Activated naive CD4-positive, alpha-beta T cell treated with anti-CD3 and anti-CD28 coated beads, Interleukin-2, amount 10 ng/mL, durations not matched to agents 7 days and 5 days (primary cell): ENCODE results near the gene TCF20.

Experiments
- CTCF ChIA-PET: fragments of 350-600 bp; sonication (Branson Sonifier 250); formaldehyde crosslinking; loops from one replicate; lab custom pipeline; 2021; ENCODE audit warnings: antibody characterized with exemption; lab: Charles Lee
- DNase-seq: peaks from one replicate; pipeline ENCODE4 v3.0.0-alpha.2; 2020
- H3K27ac Mint-ChIP-seq: one replicate; pipeline ENCODE4 v1.8.0; 2021; ENCODE audit warnings: mild to moderate bottlenecking, moderate library complexity, mixed read lengths
- H3K27me3 Mint-ChIP-seq: one replicate; pipeline ENCODE4 v1.8.0; 2021; ENCODE audit warnings: mild to moderate bottlenecking, mixed read lengths
- H3K36me3 Mint-ChIP-seq: one replicate; pipeline ENCODE4 v1.8.0; 2021; ENCODE audit warnings: mixed read lengths
- H3K4me1 Mint-ChIP-seq: one replicate; pipeline ENCODE4 v1.8.0; 2021; ENCODE audit warnings: mixed read lengths
- H3K4me3 Mint-ChIP-seq: one replicate; pipeline ENCODE4 v1.8.0; 2021; ENCODE audit warnings: mild to moderate bottlenecking, moderate library complexity, mixed read lengths
- H3K9me3 Mint-ChIP-seq: one replicate; pipeline ENCODE4 v1.8.0; 2021; ENCODE audit warnings: mixed read lengths

Gene TCF20

GRCh38 chr22:42307806-42308563 is 37.5 kb upstream of the TCF20 start:
- peaks cover 38% of the 10 kb centered on the region for H3K27me3 Mint-ChIP-seq
- no peaks in the 10 kb centered on the region for H3K9me3 Mint-ChIP-seq
- H3K27ac Mint-ChIP-seq: no peak overlapping the region
- H3K36me3 Mint-ChIP-seq: no peaks in the 10 kb centered on the region
- H3K4me1 Mint-ChIP-seq: peaks cover 41% of the 10 kb centered on the region
- CTCF ChIA-PET: no interaction called here
- no peak for DNase-seq
- H3K4me3 Mint-ChIP-seq: no peak overlapping the region

GRCh38 chr22:42306010-42306409 is 35.6 kb upstream of the TCF20 start:
- H3K9me3 Mint-ChIP-seq: no peaks in the 10 kb centered on the region
- CTCF ChIA-PET: no interaction called here
- no peaks in the 10 kb centered on the region for H3K36me3 Mint-ChIP-seq
- peaks cover 45% of the 10 kb centered on the region for H3K4me1 Mint-ChIP-seq
- H3K27me3 Mint-ChIP-seq: peaks cover 38% of the 10 kb centered on the region
- no peak for DNase-seq
- H3K27ac Mint-ChIP-seq: no peak overlapping the region
- no peak overlapping the region for H3K4me3 Mint-ChIP-seq

GRCh38 chr22:42304324-42304790 is 33.9 kb upstream of the TCF20 start:
- H3K27ac Mint-ChIP-seq: no peak overlapping the region
- H3K4me3 Mint-ChIP-seq: no peak overlapping the region
- DNase-seq: no peak
- CTCF ChIA-PET: interaction anchor here (0.6 to 1.8 kb wide), 2 partner anchors 8 to 141 kb away, joined by 3 to 5 read pairs; no protein-coding TSS in a partner anchor
- no peaks in the 10 kb centered on the region for H3K36me3 Mint-ChIP-seq
- H3K9me3 Mint-ChIP-seq: no peaks in the 10 kb centered on the region
- peaks cover 38% of the 10 kb centered on the region for H3K27me3 Mint-ChIP-seq
- H3K4me1 Mint-ChIP-seq: peaks cover 57% of the 10 kb centered on the region

GRCh38 chr22:42303396-42304323 is 33.2 kb upstream of the TCF20 start:
- peaks cover 64% of the 10 kb centered on the region for H3K4me1 Mint-ChIP-seq
- H3K27ac Mint-ChIP-seq: peak overlapping the region; percentile 62
- no peaks in the 10 kb centered on the region for H3K9me3 Mint-ChIP-seq
- H3K27me3 Mint-ChIP-seq: peaks cover 38% of the 10 kb centered on the region
- no peak overlapping the region for H3K4me3 Mint-ChIP-seq
- DNase-seq: no peak
- no peaks in the 10 kb centered on the region for H3K36me3 Mint-ChIP-seq
- CTCF ChIA-PET: interaction anchor here (1.8 kb wide), 1 partner anchor 9 kb away, joined by 5 read pairs; no protein-coding TSS in a partner anchor

- no peak overlapping the region for H3K27ac Mint-ChIP-seq
Observed at GRCh38 chr22:42301742-42302102, 31.3 kb upstream of the TCF20 start.

GRCh38 chr22:42301077-42301741 is 30.8 kb upstream of the TCF20 start:
- H3K9me3 Mint-ChIP-seq: no peaks in the 10 kb centered on the region
- no peak for DNase-seq
- peaks cover 30% of the 10 kb centered on the region for H3K27me3 Mint-ChIP-seq
- H3K4me1 Mint-ChIP-seq: peaks cover 73% of the 10 kb centered on the region
- CTCF ChIA-PET: no interaction called here
- peak overlapping the region; percentile 85 for H3K27ac Mint-ChIP-seq
- H3K36me3 Mint-ChIP-seq: no peaks in the 10 kb centered on the region
- peak overlapping the region; percentile 73 for H3K4me3 Mint-ChIP-seq

More at GRCh38 chr22:42301742-42302102, 31.3 kb upstream of the TCF20 start:
- no peak overlapping the region for H3K4me3 Mint-ChIP-seq
- CTCF ChIA-PET: no interaction called here
- no peaks in the 10 kb centered on the region for H3K36me3 Mint-ChIP-seq
- H3K4me1 Mint-ChIP-seq: peaks cover 71% of the 10 kb centered on the region
- peaks cover 30% of the 10 kb centered on the region for H3K27me3 Mint-ChIP-seq
- H3K9me3 Mint-ChIP-seq: no peaks in the 10 kb centered on the region
- DNase-seq: no peak

- CTCF ChIA-PET: interaction anchor here (1.3 kb wide), 1 partner anchor 138 kb away, joined by 3 read pairs; no protein-coding TSS in a partner anchor
- Mint-ChIP-seq H3K9me3 (no peaks in the 10 kb centered on the region), H3K4me3 (peak overlapping the region; percentile 73), H3K36me3 (no peaks in the 10 kb centered on the region), H3K27me3 (peaks cover 24% of the 10 kb centered on the region), H3K4me1 (peaks cover 79% of the 10 kb centered on the region), H3K27ac (peak overlapping the region; percentile 85)
- peak; percentile 75 for DNase-seq
Observed at GRCh38 chr22:42300259-42301076, 30.0 kb upstream of the TCF20 start.

- peaks cover 17% of the 10 kb centered on the region for H3K27me3 Mint-ChIP-seq
- DNase-seq: peak; percentile 82
- H3K4me1 Mint-ChIP-seq: peaks cover 81% of the 10 kb centered on the region
- H3K36me3 Mint-ChIP-seq: no peaks in the 10 kb centered on the region
- peak overlapping the region; percentile 85 for H3K27ac Mint-ChIP-seq
- CTCF ChIA-PET: interaction anchor here (1.3 kb wide), 1 partner anchor 138 kb away, joined by 3 read pairs; no protein-coding TSS in a partner anchor
- no peaks in the 10 kb centered on the region for H3K9me3 Mint-ChIP-seq
- peak overlapping the region; percentile 73 for H3K4me3 Mint-ChIP-seq
Observed at GRCh38 chr22:42299586-42300258, 29.3 kb upstream of the TCF20 start.

GRCh38 chr22:42298746-42299145 is 28.3 kb upstream of the TCF20 start:
- H3K36me3 Mint-ChIP-seq: no peaks in the 10 kb centered on the region
- H3K4me3 Mint-ChIP-seq: no peak overlapping the region
- H3K4me1 Mint-ChIP-seq: peaks cover 83% of the 10 kb centered on the region
- CTCF ChIA-PET: no interaction called here
- peaks cover 7% of the 10 kb centered on the region for H3K27me3 Mint-ChIP-seq
- DNase-seq: no peak
- H3K9me3 Mint-ChIP-seq: no peaks in the 10 kb centered on the region
- H3K27ac Mint-ChIP-seq: peak overlapping the region; percentile 83

GRCh38 chr22:42297778-42298177 is 27.3 kb upstream of the TCF20 start:
- Mint-ChIP-seq H3K4me3 (no peak overlapping the region), H3K4me1 (peaks cover 82% of the 10 kb centered on the region), H3K27ac (no peak overlapping the region), H3K27me3 (no peaks in the 10 kb centered on the region), H3K36me3 (no peaks in the 10 kb centered on the region), H3K9me3 (no peaks in the 10 kb centered on the region)
- no peak for DNase-seq
- CTCF ChIA-PET: interaction anchor here (1.0 to 1.1 kb wide), 2 partner anchors 15 to 118 kb away, joined by 3 read pairs; no protein-coding TSS in a partner anchor

- H3K9me3 Mint-ChIP-seq: no peaks in the 10 kb centered on the region
- CTCF ChIA-PET: interaction anchor here (1.0 to 1.8 kb wide), 3 partner anchors 15 to 119 kb away, joined by 3 to 4 read pairs (median 3); no protein-coding TSS in a partner anchor
- no peaks in the 10 kb centered on the region for H3K36me3 Mint-ChIP-seq
- H3K4me1 Mint-ChIP-seq: peaks cover 78% of the 10 kb centered on the region
- DNase-seq: no peak
- H3K4me3 Mint-ChIP-seq: no peak overlapping the region
- H3K27ac Mint-ChIP-seq: peak overlapping the region; percentile 58
- no peaks in the 10 kb centered on the region for H3K27me3 Mint-ChIP-seq
Observed at GRCh38 chr22:42296883-42297282, 26.4 kb upstream of the TCF20 start.

- CTCF ChIA-PET: interaction anchor here (0.8 to 1.8 kb wide), 3 partner anchors 16 to 19 kb away, joined by 3 to 4 read pairs (median 3); no protein-coding TSS in a partner anchor
- H3K27ac Mint-ChIP-seq: no peak overlapping the region
- H3K9me3 Mint-ChIP-seq: no peaks in the 10 kb centered on the region
- H3K36me3 Mint-ChIP-seq: no peaks in the 10 kb centered on the region
- DNase-seq: no peak
- peaks cover 2% of the 10 kb centered on the region for H3K27me3 Mint-ChIP-seq
- H3K4me3 Mint-ChIP-seq: no peak overlapping the region
- peaks cover 77% of the 10 kb centered on the region for H3K4me1 Mint-ChIP-seq
Observed at GRCh38 chr22:42296381-42296853, 26.0 kb upstream of the TCF20 start.
